H9 (cell line): ENCODE results near the gene CCBE1. TPM values are rescaled to one million over a fixed set of nuclear protein-coding genes. Genes with fewer than 3 reads are reported as not detected.

Experiments used
- DNase-seq: peaks from one replicate; pipeline ENCODE4 v3.0.0-alpha.2; 2017
- H2AFZ ChIP-seq: one replicate; pipeline ENCODE4 v1.6.1; 2013; ENCODE audit warnings: mild to moderate bottlenecking, low read length, control low read depth, moderate library complexity
- H2AK5ac ChIP-seq: 2 replicates; pipeline ENCODE4 v1.6.1; 2013; ENCODE audit warnings: low read length, control low read depth, mixed read lengths; ENCODE audit not compliant: insufficient read length
- H2BK120ac ChIP-seq: one replicate; pipeline ENCODE4 v1.6.1; 2013; ENCODE audit warnings: low read depth, mild to moderate bottlenecking, low read length, control low read depth, inconsistent platforms; ENCODE audit not compliant: poor library complexity, severe bottlenecking
- H2BK12ac ChIP-seq: 2 replicates; pipeline ENCODE4 v1.6.1; 2013; ENCODE audit warnings: low read length, control low read depth, mixed read lengths, low read depth; ENCODE audit not compliant: insufficient read length
- H2BK15ac ChIP-seq: 2 replicates; pipeline ENCODE4 v1.6.1; 2013; ENCODE audit warnings: low read depth, low read length, control low read depth
- H2BK20ac ChIP-seq: one replicate; pipeline ENCODE4 v1.6.1; 2013; ENCODE audit warnings: low read depth, mild to moderate bottlenecking, low read length, control low read depth, inconsistent platforms; ENCODE audit not compliant: poor library complexity, severe bottlenecking
- H2BK5ac ChIP-seq: 2 replicates; pipeline ENCODE4 v1.6.1; 2013; ENCODE audit warnings: low read length, control low read depth, mixed read lengths; ENCODE audit not compliant: insufficient read length
- H3K14ac ChIP-seq: 2 replicates; pipeline ENCODE4 v1.6.1; 2013; ENCODE audit warnings: low read length, control low read depth; ENCODE audit not compliant: insufficient read depth
- H3K18ac ChIP-seq: 2 replicates; pipeline ENCODE4 v1.6.1; 2013; ENCODE audit warnings: low read depth, mild to moderate bottlenecking, mixed read lengths, low read length, control low read depth; ENCODE audit not compliant: insufficient read length
- H3K23ac ChIP-seq: 2 replicates; pipeline ENCODE4 v1.6.1; 2013; ENCODE audit warnings: low read length, control low read depth, mixed read lengths, low read depth; ENCODE audit not compliant: insufficient read length
- H3K23me2 ChIP-seq: 2 replicates; pipeline ENCODE4 v1.6.1; 2013; ENCODE audit warnings: low read depth, mild to moderate bottlenecking, mixed read lengths, low read length, control low read depth; ENCODE audit not compliant: insufficient read length, poor library complexity, severe bottlenecking
- H3K27ac ChIP-seq: 2 replicates; pipeline ENCODE4 v1.5.1; 2013; ENCODE audit warnings: low read length, control low read depth, mixed read lengths, low read depth; ENCODE audit not compliant: insufficient read length
- H3K27me3 ChIP-seq: 2 replicates; pipeline ENCODE4 v1.6.1; 2013; ENCODE audit warnings: low read length, control low read depth, inconsistent platforms; ENCODE audit not compliant: insufficient read depth
- H3K4ac ChIP-seq: 2 replicates; pipeline ENCODE4 v1.6.1; 2013; ENCODE audit warnings: low read depth, mild to moderate bottlenecking, control low read depth, inconsistent platforms, low read length, moderate library complexity
- H3K4me1 ChIP-seq: 2 replicates; pipeline ENCODE4 v1.6.1; 2013; ENCODE audit warnings: low read length, control low read depth, inconsistent platforms; ENCODE audit not compliant: insufficient read depth
- H3K4me2 ChIP-seq: 2 replicates; pipeline ENCODE4 v1.6.1; 2013; ENCODE audit warnings: low read length, control low read depth, mixed read lengths; ENCODE audit not compliant: insufficient read length, insufficient read depth
- H3K56ac ChIP-seq: 2 replicates; pipeline ENCODE4 v1.6.1; 2013; ENCODE audit warnings: low read depth, mild to moderate bottlenecking, mixed read lengths, low read length, control low read depth; ENCODE audit not compliant: insufficient read length
- H3K79me1 ChIP-seq: 2 replicates; pipeline ENCODE4 v1.6.1; 2013; ENCODE audit warnings: low read depth, mild to moderate bottlenecking, moderate library complexity, low read length, control low read depth, inconsistent platforms; ENCODE audit not compliant: insufficient read depth, poor library complexity, severe bottlenecking
- H3K79me2 ChIP-seq: 2 replicates; pipeline ENCODE4 v1.6.1; 2013; ENCODE audit warnings: low read length, control low read depth, inconsistent platforms; ENCODE audit not compliant: insufficient read depth
- H3K9ac ChIP-seq: 2 replicates; pipeline ENCODE4 v1.6.1; 2013; ENCODE audit warnings: low read length, control low read depth, mixed read lengths; ENCODE audit not compliant: insufficient read length; ENCODE audit errors: extremely low read depth
- H3K9me3 ChIP-seq: one replicate; pipeline ENCODE4 v1.6.1; 2013; ENCODE audit warnings: low read depth, low read length, inconsistent platforms; ENCODE audit not compliant: control insufficient read depth
- H3T11ph ChIP-seq: one replicate; pipeline ENCODE4 v1.6.1; 2013; ENCODE audit warnings: mild to moderate bottlenecking, low read length, control low read depth, inconsistent platforms
- H4K20me1 ChIP-seq: one replicate; pipeline ENCODE4 v1.6.1; 2013; ENCODE audit not compliant: control insufficient read depth, insufficient read length, insufficient read depth
- H4K5ac ChIP-seq: 2 replicates; pipeline ENCODE4 v1.6.1; 2013; ENCODE audit warnings: low read depth, mild to moderate bottlenecking, mixed read lengths, low read length, control low read depth; ENCODE audit not compliant: insufficient read length
- H4K8ac ChIP-seq: replicated peaks from 2 replicates; pipeline ENCODE4 v1.6.1; 2013; ENCODE audit warnings: low read length, control low read depth, mixed read lengths, low read depth; ENCODE audit not compliant: insufficient read length
- H4K91ac ChIP-seq: 2 replicates; pipeline ENCODE4 v1.6.1; 2013; ENCODE audit warnings: low read depth, mild to moderate bottlenecking, moderate library complexity, mixed read lengths, low read length, control low read depth; ENCODE audit not compliant: insufficient read length
- H3K27ac Mint-ChIP-seq, 3 experiments: 2 replicates in 2 of 3; 3 replicates in 1 of 3; pipeline ENCODE4 v1.8.0; 2020 to 2021; ENCODE audit warnings: mixed read lengths in 3 of 3, mild to moderate bottlenecking in 1 of 3, moderate library complexity in 1 of 3
- H3K27me3 Mint-ChIP-seq: 2 replicates; pipeline ENCODE4 v1.8.0; 2021; ENCODE audit warnings: low read depth, mild to moderate bottlenecking, moderate library complexity, mixed read lengths
- H3K36me3 Mint-ChIP-seq, 3 experiments: 2 replicates in 2 of 3; 3 replicates in 1 of 3; pipeline ENCODE4 v1.8.0; 2020 to 2021; ENCODE audit warnings: low read depth in 3 of 3, mixed read lengths in 3 of 3; ENCODE audit not compliant: insufficient read depth in 1 of 3
- H3K4me1 Mint-ChIP-seq, 2 experiments: 2 replicates each; pipeline ENCODE4 v1.8.0; 2020; ENCODE audit warnings: mixed read lengths in 2 of 2
- H3K4me3 Mint-ChIP-seq, 2 experiments: 2 replicates in 1 of 2; 3 replicates in 1 of 2; pipeline ENCODE4 v1.8.0; 2020 to 2021; ENCODE audit warnings: mild to moderate bottlenecking in 2 of 2, mixed read lengths in 2 of 2, moderate library complexity in 1 of 2
- H3K9me3 Mint-ChIP-seq, 2 experiments: 2 replicates in 1 of 2; 3 replicates in 1 of 2; pipeline ENCODE4 v1.8.0; 2020; ENCODE audit warnings: mild to moderate bottlenecking in 2 of 2, mixed read lengths in 2 of 2, moderate library complexity in 1 of 2
- WGBS: extraction: QIAGEN DNeasy Blood & Tissue Kit; methylation state at CpG from one replicate; pipeline ENCODE4 v1.1.7; 2013; ENCODE audit warnings: missing lambda C conversion rate, low lambda C conversion rate, mixed read lengths; ENCODE audit not compliant: insufficient read length; ENCODE audit errors: extremely low coverage; 5-methylcytosine and 5-hydroxymethylcytosine counted together
- total RNA-seq: library from RNA; stranded (reverse); gene quantifications from 2 replicates; pipeline ENCODE4 v1.2.1, GENCODE V29; 2021
- TF ChIP-seq, protein P1 (sequence below): fragments of 200-600 bp; sonication (generic); conservative IDR thresholded peaks from 3 replicates; pipeline ENCODE4 v1.8.0; 2021; ENCODE audit warnings: antibody characterized with exemption, mild to moderate bottlenecking

Gene CCBE1
- total RNA-seq, 1 experiment from 2014 or later = 0.39 TPM

DNA sequence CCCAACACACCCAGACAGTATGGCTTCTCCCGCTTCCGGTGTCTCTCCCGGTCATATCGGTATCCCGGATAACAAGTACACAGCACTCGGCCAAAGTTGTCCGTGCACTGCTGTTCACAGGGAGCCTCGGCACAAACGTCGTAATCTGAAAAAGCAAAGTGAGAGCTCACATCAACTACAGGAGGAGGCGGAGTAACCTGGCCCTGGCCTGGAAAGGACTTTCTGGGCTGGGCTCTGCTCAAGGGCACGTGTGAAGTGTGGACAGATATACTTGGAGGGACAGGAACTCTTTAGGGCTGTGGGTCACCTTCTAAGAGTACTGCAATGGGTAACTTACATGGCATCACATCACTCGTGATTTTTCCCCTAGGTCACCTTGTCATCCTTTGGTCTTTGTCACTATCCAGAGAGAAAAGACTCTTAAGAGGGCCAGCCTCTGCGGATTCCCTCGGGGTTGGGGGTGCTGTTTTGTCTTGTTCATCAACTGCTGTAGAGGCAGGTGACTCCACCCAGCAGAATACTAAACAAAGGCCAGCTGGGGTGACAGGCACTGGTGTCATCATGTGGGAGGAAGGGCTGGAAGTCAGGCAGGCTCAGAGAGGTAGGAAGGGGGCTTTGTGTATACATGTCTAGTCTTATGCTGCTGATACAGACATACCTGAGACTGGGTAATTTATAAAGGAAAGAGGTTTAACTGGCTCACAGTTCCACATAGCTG lies 227.6 kb downstream of the CCBE1 start:
- Histone ChIP-seq H3K4ac (no peak overlapping the region), H3K79me2 (no peaks in the 10 kb centered on the region), H3K27me3 (no peaks in the 10 kb centered on the region), H2BK15ac (no peak overlapping the region), H4K20me1 (no peaks in the 10 kb centered on the region), H3K9me3 (no peaks in the 10 kb centered on the region), H4K8ac (no peak overlapping the region), H2BK5ac (no peak overlapping the region), H3K27ac (no peak overlapping the region), H4K5ac (no peak overlapping the region), H2AK5ac (no peak overlapping the region), H3K4me2 (no peak overlapping the region), H3K79me1 (no peaks in the 10 kb centered on the region), H3K9ac (no peak overlapping the region), H2AFZ (no peak overlapping the region), H3K14ac (no peak overlapping the region), H2BK20ac (no peak overlapping the region), H3T11ph (no peak overlapping the region), H2BK12ac (no peak overlapping the region), H3K23ac (no peak overlapping the region), H2BK120ac (no peak overlapping the region), H4K91ac (no peak overlapping the region), H3K18ac (no peak overlapping the region), H3K23me2 (no peaks in the 10 kb centered on the region), H3K56ac (no peak overlapping the region), H3K4me1 (no peaks in the 10 kb centered on the region)
- no CpG with 5 or more reads among the region's 15 CpGs for WGBS
- H3K4me1 Mint-ChIP-seq = no peaks in the 10 kb centered on the region
- DNase-seq = no peak
- TF ChIP-seq, protein P1, sequence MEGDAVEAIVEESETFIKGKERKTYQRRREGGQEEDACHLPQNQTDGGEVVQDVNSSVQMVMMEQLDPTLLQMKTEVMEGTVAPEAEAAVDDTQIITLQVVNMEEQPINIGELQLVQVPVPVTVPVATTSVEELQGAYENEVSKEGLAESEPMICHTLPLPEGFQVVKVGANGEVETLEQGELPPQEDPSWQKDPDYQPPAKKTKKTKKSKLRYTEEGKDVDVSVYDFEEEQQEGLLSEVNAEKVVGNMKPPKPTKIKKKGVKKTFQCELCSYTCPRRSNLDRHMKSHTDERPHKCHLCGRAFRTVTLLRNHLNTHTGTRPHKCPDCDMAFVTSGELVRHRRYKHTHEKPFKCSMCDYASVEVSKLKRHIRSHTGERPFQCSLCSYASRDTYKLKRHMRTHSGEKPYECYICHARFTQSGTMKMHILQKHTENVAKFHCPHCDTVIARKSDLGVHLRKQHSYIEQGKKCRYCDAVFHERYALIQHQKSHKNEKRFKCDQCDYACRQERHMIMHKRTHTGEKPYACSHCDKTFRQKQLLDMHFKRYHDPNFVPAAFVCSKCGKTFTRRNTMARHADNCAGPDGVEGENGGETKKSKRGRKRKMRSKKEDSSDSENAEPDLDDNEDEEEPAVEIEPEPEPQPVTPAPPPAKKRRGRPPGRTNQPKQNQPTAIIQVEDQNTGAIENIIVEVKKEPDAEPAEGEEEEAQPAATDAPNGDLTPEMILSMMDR = no peak
- no peak overlapping the region for H3K4me3 Mint-ChIP-seq
- no peak overlapping the region for H3K27ac Mint-ChIP-seq
- H3K27me3 Mint-ChIP-seq = no peaks in the 10 kb centered on the region; the same call in 1 of the 2 replicates
- no peaks in the 10 kb centered on the region; a peak in 1 of 5 replicates for H3K9me3 Mint-ChIP-seq
- no peaks in the 10 kb centered on the region for H3K36me3 Mint-ChIP-seq
